SK-N-MC (cell line): ENCODE results near the gene MSH3.

Source experiments
- DNase-seq: peaks from one replicate; pipeline ENCODE4 v3.0.0-alpha.2; 2011; ENCODE audit warnings: low read depth, low spot score
- H3K27ac ChIP-seq: fragments of 200-600 bp; sonication (generic); 2 replicates; pipeline ENCODE4 v1.5.1; 2016; ENCODE audit warnings: mixed run types
- H3K36me3 ChIP-seq: fragments of 200-600 bp; sonication (generic); 2 replicates; pipeline ENCODE4 v1.6.1; 2017; ENCODE audit warnings: antibody characterized with exemption, low read length, mixed read lengths; ENCODE audit not compliant: insufficient read depth
- H3K4me3 ChIP-seq: fragments of 200-600 bp; sonication (generic); 2 replicates; pipeline ENCODE4 v1.5.1; 2016
- H3K9ac ChIP-seq: fragments of 200-600 bp; sonication (generic); 2 replicates; pipeline ENCODE4 v1.8.0; 2017; ENCODE audit warnings: mixed run types, mixed read lengths; ENCODE audit not compliant: insufficient read length
- H3K9me3 ChIP-seq: fragments of 200-600 bp; sonication (generic); 2 replicates; pipeline ENCODE4 v1.6.1; 2017; ENCODE audit warnings: low read depth, mild to moderate bottlenecking, antibody characterized with exemption, low read length, moderate library complexity, mixed read lengths
- EZH2 ChIP-seq: fragments of 200-600 bp; sonication (generic); IDR thresholded peaks from one replicate; pipeline ENCODE4 v1.6.1; 2017; ENCODE audit warnings: antibody characterized with exemption
- FOXP2 ChIP-seq: optimal IDR thresholded peaks from 2 replicates; pipeline ENCODE3; 2011; ENCODE audit warnings: mild to moderate bottlenecking, moderate library complexity; ENCODE audit not compliant: insufficient read depth; ENCODE audit errors: extremely low read length, control extremely low read depth
- POLR2AphosphoS5 ChIP-seq: IDR thresholded peaks from 2 replicates; pipeline ENCODE4 v1.6.1; 2012; ENCODE audit warnings: mild to moderate bottlenecking, low read depth, low read length, borderline replicate concordance

The MSH3 gene

GRCh38 chr5:80757290-80757689 is 102.8 kb downstream of the MSH3 start:
- no peak overlapping the region for H3K4me3 ChIP-seq
- no peak overlapping the region for H3K27ac ChIP-seq
- no peaks in the 10 kb centered on the region for H3K9me3 ChIP-seq
- no peak for DNase-seq
- no peak for TF ChIP-seq POLR2AphosphoS5
- no peak for TF ChIP-seq FOXP2
- TF ChIP-seq EZH2, result no peak
- peaks cover 4% of the 10 kb centered on the region; the same call in 1 of the 2 replicates for H3K36me3 ChIP-seq
- no peak overlapping the region for H3K9ac ChIP-seq

- TF ChIP-seq POLR2AphosphoS5, result no peak
- TF ChIP-seq FOXP2, result no peak
- no peak for TF ChIP-seq EZH2
- no peaks in the 10 kb centered on the region for H3K36me3 ChIP-seq
- H3K4me3 ChIP-seq, result no peak overlapping the region
- H3K27ac ChIP-seq, result no peak overlapping the region
- H3K9me3 ChIP-seq, result no peaks in the 10 kb centered on the region
- H3K9ac ChIP-seq, result no peak overlapping the region
- no peak for DNase-seq
These were observed 105.6 kb downstream of the MSH3 start for GRCh38 chr5:80759866-80760577.

GRCh38 chr5:80760680-80761079 is 106.2 kb downstream of the MSH3 start:
- no peak overlapping the region for H3K27ac ChIP-seq
- DNase-seq, result no peak
- TF ChIP-seq POLR2AphosphoS5, result no peak
- no peak for TF ChIP-seq EZH2
- TF ChIP-seq FOXP2, result no peak
- no peaks in the 10 kb centered on the region for H3K36me3 ChIP-seq
- H3K9ac ChIP-seq, result no peak overlapping the region
- H3K9me3 ChIP-seq, result no peaks in the 10 kb centered on the region
- no peak overlapping the region for H3K4me3 ChIP-seq

- Histone ChIP-seq H3K4me3 (no peak overlapping the region), H3K27ac (no peak overlapping the region), H3K36me3 (no peaks in the 10 kb centered on the region), H3K9me3 (no peaks in the 10 kb centered on the region), H3K9ac (no peak overlapping the region)
- TF ChIP-seq EZH2 (no peak), FOXP2 (no peak), POLR2AphosphoS5 (no peak)
- DNase-seq, result no peak
These were observed 106.7 kb downstream of the MSH3 start for GRCh38 chr5:80761176-80761575.

GRCh38 chr5:80761966-80762365 is 107.5 kb downstream of the MSH3 start:
- Histone ChIP-seq H3K9ac (no peak overlapping the region), H3K36me3 (no peaks in the 10 kb centered on the region), H3K4me3 (no peak overlapping the region), H3K27ac (no peak overlapping the region), H3K9me3 (no peaks in the 10 kb centered on the region)
- no peak for DNase-seq
- TF ChIP-seq EZH2 (no peak), POLR2AphosphoS5 (no peak), FOXP2 (no peak)

- Histone ChIP-seq H3K9me3 (no peaks in the 10 kb centered on the region), H3K27ac (no peak overlapping the region), H3K9ac (no peak overlapping the region), H3K4me3 (no peak overlapping the region), H3K36me3 (no peaks in the 10 kb centered on the region)
- DNase-seq, result no peak
- no peak for TF ChIP-seq FOXP2
- no peak for TF ChIP-seq EZH2
- TF ChIP-seq POLR2AphosphoS5, result no peak
These were observed 108.1 kb downstream of the MSH3 start for GRCh38 chr5:80762573-80762972.

GRCh38 chr5:80763211-80763610 is 108.8 kb downstream of the MSH3 start:
- Histone ChIP-seq H3K4me3 (no peak overlapping the region), H3K9me3 (no peaks in the 10 kb centered on the region), H3K27ac (no peak overlapping the region), H3K36me3 (no peaks in the 10 kb centered on the region), H3K9ac (no peak overlapping the region)
- DNase-seq, result no peak
- no peak for TF ChIP-seq EZH2

- Histone ChIP-seq H3K9ac (no peak overlapping the region), H3K9me3 (no peaks in the 10 kb centered on the region), H3K4me3 (no peak overlapping the region), H3K36me3 (no peaks in the 10 kb centered on the region), H3K27ac (no peak overlapping the region)
- TF ChIP-seq POLR2AphosphoS5, result no peak
- TF ChIP-seq FOXP2, result no peak
- TF ChIP-seq EZH2, result no peak
- DNase-seq, result no peak
These were observed 109.6 kb downstream of the MSH3 start for GRCh38 chr5:80763873-80764647.

- Histone ChIP-seq H3K27ac (no peak overlapping the region), H3K4me3 (no peak overlapping the region), H3K36me3 (no peaks in the 10 kb centered on the region), H3K9ac (no peak overlapping the region), H3K9me3 (no peaks in the 10 kb centered on the region)
- DNase-seq, result no peak
- TF ChIP-seq FOXP2, result no peak
- no peak for TF ChIP-seq POLR2AphosphoS5
- TF ChIP-seq EZH2, result no peak
These were observed 110.3 kb downstream of the MSH3 start for GRCh38 chr5:80764786-80765185.
